ENCODE results near the gene TRAPPC3.

The TRAPPC3 gene

DNA sequence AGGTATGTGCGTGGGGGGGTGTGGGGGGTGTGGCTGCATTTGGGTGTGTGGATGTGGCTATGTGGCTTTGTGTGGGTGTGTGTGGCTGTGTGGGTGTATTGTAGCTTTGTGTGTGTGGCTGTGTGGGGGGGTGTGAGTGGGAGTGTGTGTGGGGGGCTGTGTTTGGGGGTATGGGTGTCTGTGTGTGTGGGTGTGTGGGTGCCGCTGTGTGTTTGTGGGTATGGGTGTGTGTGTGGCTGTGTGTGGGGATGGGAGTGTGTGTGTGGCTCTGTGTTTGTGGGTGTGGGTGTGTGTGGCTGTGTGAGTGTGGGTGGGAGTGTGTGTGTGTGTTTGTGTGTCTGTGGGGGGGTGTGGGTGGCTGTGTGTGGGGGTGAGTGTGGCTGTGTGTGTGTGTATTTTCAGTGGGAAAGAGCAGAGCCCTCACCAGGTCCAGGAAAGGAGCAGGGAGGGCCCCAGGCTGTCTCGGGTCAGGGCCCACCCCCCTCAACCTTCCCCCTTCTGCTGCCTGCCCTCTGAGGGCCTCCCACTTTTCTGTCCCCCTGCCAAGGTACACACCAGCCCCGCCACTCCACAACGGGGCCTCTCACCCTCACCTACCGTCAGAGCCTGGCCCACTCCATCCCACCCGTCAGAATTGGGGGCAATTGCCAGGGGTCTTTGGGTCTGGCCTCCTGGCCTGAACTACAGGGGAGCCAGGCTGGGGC is 22.3 kb downstream of the TRAPPC3 start (continued):
- peak; percentile 99 for TF ChIP-seq ZFHX2 (tag by site-specific recombination; conservative IDR thresholded peaks at IDR 0.05)
- TF ChIP-seq, protein P1, sequence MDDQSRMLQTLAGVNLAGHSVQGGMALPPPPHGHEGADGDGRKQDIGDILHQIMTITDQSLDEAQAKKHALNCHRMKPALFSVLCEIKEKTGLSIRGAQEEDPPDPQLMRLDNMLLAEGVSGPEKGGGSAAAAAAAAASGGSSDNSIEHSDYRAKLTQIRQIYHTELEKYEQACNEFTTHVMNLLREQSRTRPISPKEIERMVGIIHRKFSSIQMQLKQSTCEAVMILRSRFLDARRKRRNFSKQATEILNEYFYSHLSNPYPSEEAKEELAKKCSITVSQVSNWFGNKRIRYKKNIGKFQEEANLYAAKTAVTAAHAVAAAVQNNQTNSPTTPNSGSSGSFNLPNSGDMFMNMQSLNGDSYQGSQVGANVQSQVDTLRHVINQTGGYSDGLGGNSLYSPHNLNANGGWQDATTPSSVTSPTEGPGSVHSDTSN (CRISPR knock-in tag; IDR thresholded peaks at IDR 0.05), result no peak
- 0 out of 2 replicates have a peak, but pooled peaks have one; percentile 28 for TF ChIP-seq ZBTB17 (tag by site-specific recombination; IDR thresholded peaks at IDR 0.05)
- TF ChIP-seq SETDB1 (IDR thresholded peaks at IDR 0.05; ENCODE audit: insufficient read length, low read length), result no peak
- no peak for TF ChIP-seq ZNF624 (tag by site-specific recombination; IDR thresholded peaks at IDR 0.05)
- TF ChIP-seq, protein P2, sequence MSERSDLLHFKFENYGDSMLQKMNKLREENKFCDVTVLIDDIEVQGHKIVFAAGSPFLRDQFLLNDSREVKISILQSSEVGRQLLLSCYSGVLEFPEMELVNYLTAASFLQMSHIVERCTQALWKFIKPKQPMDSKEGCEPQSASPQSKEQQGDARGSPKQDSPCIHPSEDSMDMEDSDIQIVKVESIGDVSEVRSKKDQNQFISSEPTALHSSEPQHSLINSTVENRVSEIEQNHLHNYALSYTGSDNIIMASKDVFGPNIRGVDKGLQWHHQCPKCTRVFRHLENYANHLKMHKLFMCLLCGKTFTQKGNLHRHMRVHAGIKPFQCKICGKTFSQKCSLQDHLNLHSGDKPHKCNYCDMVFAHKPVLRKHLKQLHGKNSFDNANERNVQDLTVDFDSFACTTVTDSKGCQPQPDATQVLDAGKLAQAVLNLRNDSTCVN (tag by site-specific recombination; optimal IDR thresholded peaks at IDR 0.05), result no peak
- TF ChIP-seq OVOL3 (tag by site-specific recombination; IDR thresholded peaks at IDR 0.05), result no peak
- peak; percentile 99 for TF ChIP-seq EGR2 (tag by site-specific recombination; IDR thresholded peaks at IDR 0.05; ENCODE audit: low read depth)
- 0 out of 2 replicates have a peak, but pooled peaks have one; percentile 31 for TF ChIP-seq ZNF548 (tag by site-specific recombination; IDR thresholded peaks at IDR 0.05)
- TF ChIP-seq ZNF133 (tag by site-specific recombination; IDR thresholded peaks at IDR 0.05), result no peak
- TF ChIP-seq KLF9 (tag by site-specific recombination; IDR thresholded peaks at IDR 0.05; ENCODE audit: low read depth), result 0 out of 2 replicates have a peak, but pooled peaks have one; percentile 58
- no peak for TF ChIP-seq ZXDB (tag by site-specific recombination; IDR thresholded peaks at IDR 0.05)
- TF ChIP-seq ZNF354C (tag by site-specific recombination; IDR thresholded peaks at IDR 0.05; ENCODE audit: borderline replicate concordance, low read depth), result no peak; the same call in 1 of the 2 replicates
- TF ChIP-seq ZNF658 (tag by site-specific recombination; IDR thresholded peaks at IDR 0.05), result 0 out of 2 replicates have a peak, but pooled peaks have one; percentile 66
- no peak for TF ChIP-seq ZNF140 (tag by site-specific recombination; IDR thresholded peaks at IDR 0.05)
- TF ChIP-seq, protein P3, sequence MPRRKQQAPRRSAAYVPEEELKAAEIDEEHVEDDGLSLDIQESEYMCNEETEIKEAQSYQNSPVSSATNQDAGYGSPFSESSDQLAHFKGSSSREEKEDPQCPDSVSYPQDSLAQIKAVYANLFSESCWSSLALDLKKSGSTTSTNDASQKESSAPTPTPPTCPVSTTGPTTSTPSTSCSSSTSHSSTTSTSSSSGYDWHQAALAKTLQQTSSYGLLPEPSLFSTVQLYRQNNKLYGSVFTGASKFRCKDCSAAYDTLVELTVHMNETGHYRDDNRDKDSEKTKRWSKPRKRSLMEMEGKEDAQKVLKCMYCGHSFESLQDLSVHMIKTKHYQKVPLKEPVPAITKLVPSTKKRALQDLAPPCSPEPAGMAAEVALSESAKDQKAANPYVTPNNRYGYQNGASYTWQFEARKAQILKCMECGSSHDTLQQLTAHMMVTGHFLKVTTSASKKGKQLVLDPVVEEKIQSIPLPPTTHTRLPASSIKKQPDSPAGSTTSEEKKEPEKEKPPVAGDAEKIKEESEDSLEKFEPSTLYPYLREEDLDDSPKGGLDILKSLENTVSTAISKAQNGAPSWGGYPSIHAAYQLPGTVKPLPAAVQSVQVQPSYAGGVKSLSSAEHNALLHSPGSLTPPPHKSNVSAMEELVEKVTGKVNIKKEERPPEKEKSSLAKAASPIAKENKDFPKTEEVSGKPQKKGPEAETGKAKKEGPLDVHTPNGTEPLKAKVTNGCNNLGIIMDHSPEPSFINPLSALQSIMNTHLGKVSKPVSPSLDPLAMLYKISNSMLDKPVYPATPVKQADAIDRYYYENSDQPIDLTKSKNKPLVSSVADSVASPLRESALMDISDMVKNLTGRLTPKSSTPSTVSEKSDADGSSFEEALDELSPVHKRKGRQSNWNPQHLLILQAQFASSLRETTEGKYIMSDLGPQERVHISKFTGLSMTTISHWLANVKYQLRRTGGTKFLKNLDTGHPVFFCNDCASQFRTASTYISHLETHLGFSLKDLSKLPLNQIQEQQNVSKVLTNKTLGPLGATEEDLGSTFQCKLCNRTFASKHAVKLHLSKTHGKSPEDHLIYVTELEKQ (tag by site-specific recombination; IDR thresholded peaks at IDR 0.05; ENCODE audit: borderline replicate concordance), result no peak
- no peak for TF ChIP-seq OSR2 (tag by site-specific recombination; IDR thresholded peaks at IDR 0.05)
- TF ChIP-seq ZNF830 (tag by site-specific recombination; IDR thresholded peaks at IDR 0.05; ENCODE audit: low read depth), result no peak
- peak; percentile 52 for TF ChIP-seq GLIS2 (tag by site-specific recombination; IDR thresholded peaks at IDR 0.05)
- TF ChIP-seq HOXD13 (CRISPR knock-in tag; IDR thresholded peaks at IDR 0.05; ENCODE audit: borderline replicate concordance), result no peak
- TF ChIP-seq ZNF391 (tag by site-specific recombination; IDR thresholded peaks at IDR 0.05; ENCODE audit: borderline replicate concordance, low read depth), result no peak
- TF ChIP-seq, protein P4, sequence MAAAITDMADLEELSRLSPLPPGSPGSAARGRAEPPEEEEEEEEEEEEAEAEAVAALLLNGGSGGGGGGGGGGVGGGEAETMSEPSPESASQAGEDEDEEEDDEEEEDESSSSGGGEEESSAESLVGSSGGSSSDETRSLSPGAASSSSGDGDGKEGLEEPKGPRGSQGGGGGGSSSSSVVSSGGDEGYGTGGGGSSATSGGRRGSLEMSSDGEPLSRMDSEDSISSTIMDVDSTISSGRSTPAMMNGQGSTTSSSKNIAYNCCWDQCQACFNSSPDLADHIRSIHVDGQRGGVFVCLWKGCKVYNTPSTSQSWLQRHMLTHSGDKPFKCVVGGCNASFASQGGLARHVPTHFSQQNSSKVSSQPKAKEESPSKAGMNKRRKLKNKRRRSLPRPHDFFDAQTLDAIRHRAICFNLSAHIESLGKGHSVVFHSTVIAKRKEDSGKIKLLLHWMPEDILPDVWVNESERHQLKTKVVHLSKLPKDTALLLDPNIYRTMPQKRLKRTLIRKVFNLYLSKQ (tag by site-specific recombination; IDR thresholded peaks at IDR 0.05; ENCODE audit: borderline replicate concordance), result no peak
- TF ChIP-seq ZEB2 (tag by site-specific recombination; IDR thresholded peaks at IDR 0.05), result no peak
- TF ChIP-seq, protein P5, sequence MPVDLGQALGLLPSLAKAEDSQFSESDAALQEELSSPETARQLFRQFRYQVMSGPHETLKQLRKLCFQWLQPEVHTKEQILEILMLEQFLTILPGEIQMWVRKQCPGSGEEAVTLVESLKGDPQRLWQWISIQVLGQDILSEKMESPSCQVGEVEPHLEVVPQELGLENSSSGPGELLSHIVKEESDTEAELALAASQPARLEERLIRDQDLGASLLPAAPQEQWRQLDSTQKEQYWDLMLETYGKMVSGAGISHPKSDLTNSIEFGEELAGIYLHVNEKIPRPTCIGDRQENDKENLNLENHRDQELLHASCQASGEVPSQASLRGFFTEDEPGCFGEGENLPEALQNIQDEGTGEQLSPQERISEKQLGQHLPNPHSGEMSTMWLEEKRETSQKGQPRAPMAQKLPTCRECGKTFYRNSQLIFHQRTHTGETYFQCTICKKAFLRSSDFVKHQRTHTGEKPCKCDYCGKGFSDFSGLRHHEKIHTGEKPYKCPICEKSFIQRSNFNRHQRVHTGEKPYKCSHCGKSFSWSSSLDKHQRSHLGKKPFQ (tag by site-specific recombination; IDR thresholded peaks at IDR 0.05), result no peak
- TF ChIP-seq, protein P6, sequence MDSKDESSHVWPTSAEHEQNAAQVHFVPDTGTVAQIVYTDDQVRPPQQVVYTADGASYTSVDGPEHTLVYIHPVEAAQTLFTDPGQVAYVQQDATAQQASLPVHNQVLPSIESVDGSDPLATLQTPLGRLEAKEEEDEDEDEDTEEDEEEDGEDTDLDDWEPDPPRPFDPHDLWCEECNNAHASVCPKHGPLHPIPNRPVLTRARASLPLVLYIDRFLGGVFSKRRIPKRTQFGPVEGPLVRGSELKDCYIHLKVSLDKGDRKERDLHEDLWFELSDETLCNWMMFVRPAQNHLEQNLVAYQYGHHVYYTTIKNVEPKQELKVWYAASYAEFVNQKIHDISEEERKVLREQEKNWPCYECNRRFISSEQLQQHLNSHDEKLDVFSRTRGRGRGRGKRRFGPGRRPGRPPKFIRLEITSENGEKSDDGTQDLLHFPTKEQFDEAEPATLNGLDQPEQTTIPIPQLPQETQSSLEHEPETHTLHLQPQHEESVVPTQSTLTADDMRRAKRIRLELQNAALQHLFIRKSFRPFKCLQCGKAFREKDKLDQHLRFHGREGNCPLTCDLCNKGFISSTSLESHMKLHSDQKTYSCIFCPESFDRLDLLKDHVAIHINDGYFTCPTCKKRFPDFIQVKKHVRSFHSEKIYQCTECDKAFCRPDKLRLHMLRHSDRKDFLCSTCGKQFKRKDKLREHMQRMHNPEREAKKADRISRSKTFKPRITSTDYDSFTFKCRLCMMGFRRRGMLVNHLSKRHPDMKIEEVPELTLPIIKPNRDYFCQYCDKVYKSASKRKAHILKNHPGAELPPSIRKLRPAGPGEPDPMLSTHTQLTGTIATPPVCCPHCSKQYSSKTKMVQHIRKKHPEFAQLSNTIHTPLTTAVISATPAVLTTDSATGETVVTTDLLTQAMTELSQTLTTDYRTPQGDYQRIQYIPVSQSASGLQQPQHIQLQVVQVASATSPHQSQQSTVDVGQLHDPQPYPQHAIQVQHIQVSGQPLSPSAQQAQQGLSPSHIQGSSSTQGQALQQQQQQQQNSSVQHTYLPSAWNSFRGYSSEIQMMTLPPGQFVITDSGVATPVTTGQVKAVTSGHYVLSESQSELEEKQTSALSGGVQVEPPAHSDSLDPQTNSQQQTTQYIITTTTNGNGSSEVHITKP (tag by site-specific recombination; IDR thresholded peaks at IDR 0.05), result 0 out of 2 replicates have a peak, but pooled peaks have one; percentile 26
- TF ChIP-seq KLF8 (tag by site-specific recombination; IDR thresholded peaks at IDR 0.05), result no peak
- no peak for TF ChIP-seq ZNF768 (tag by site-specific recombination; IDR thresholded peaks at IDR 0.05)
